Suppressor macrophage (primary cell): ENCODE measurements around the gene AMER2.

Source experiments
- DNase-seq, 4 experiments: peaks; one replicate each; pipeline ENCODE4 v3.0.0-alpha.2; 2020 to 2022
- total RNA-seq, 17 experiments: gene quantifications; one replicate each; lab custom pipeline; 2026; ENCODE audit warnings: mixed read lengths in 6 of 17, inconsistent platforms in 3 of 17; lab: John Stamatoyannopoulos, UW

AMER2 gene, protein sequence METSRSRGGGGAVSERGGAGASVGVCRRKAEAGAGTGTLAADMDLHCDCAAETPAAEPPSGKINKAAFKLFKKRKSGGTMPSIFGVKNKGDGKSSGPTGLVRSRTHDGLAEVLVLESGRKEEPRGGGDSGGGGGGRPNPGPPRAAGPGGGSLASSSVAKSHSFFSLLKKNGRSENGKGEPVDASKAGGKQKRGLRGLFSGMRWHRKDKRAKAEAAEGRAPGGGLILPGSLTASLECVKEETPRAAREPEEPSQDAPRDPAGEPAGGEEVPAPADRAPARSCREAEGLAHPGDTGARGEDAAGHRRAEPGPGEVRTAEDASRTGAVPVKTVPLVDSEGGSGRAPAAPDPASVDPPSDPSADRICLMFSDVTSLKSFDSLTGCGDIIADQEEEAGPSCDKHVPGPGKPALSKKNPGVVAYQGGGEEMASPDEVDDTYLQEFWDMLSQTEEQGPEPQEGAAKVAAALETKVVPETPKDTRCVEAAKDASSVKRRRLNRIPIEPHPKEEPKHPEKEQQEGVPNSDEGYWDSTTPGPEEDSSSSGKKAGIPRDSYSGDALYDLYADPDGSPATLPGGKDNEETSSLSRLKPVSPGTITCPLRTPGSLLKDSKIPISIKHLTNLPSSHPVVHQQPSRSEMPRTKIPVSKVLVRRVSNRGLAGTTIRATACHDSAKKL
- 0 to 3.1 (median 0) reads per million in 17 experiments for total RNA-seq

- DNase-seq, result peak in 1 of 4 experiments; percentile 16
These were observed at the start of gene AMER2 for GRCh38 chr13:25171517-25172302. TSS of gene AMER2 (minus strand) at chr13:25172288. CDS start at chr13:25171619, 669 bp downstream.

DNA sequence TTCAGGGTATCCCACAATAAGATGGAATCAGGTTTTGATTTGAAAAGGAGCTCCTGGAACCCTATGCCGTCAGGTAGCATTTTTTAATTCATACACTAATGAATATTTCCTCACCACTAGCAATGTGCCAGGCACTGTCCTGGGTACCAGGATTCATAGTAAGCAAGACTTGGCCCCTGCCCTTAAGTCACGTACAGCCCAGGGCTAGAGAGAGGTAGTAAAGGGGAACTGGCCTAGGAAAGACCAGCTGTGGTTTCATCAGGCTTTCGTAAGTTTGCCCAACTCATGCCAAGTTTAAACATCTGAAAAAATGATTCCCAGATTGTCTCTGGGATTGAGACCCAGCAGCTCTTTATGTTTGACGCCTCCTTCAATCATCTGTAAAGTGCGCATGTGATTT, 45.9 kb upstream of the AMER2 start:
- peak; percentile 28 to 63 (median 54) for DNase-seq

DNA sequence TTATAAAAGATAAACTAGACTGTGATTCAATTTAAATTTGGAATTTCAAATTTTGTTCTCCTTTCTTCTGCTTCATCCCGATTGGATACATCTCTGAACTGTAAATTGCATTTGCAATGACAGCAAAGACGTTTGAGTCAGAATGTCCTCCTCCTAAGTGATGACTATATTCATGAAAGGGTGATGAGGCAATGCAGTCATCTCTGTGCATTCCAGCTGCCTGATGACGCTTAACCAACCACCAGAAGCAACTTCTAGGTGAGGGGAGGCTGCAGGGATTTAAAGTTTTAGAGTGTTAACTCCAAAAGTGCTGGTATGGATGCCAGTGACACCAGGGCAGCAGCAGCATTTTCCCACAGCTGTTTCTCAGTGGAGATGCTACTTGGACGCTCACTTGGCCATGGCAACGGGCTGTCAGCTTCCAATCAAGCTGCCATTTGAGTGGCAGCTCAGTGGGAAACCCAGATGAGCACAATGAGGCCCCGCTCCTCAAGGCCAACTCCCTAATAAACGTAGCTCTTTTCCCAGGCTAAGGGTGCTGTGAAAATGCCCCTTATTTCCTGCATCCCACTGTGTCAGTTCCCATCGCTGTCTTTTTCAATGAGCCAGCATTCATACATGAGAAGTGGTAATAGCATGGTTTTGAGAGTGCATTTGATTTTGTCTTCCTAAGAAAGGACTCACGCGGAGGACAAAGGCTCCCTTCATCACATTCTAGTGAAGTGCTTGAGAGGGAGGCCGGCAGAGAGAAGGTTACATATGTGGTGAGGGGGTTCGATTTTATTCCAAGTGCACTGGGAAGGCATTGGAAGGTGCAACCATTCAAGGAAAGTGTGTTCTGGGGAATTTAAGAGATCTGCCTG, 45.2 kb upstream of the AMER2 start:
- peak in 1 of 4 experiments; percentile 41 for DNase-seq

DNA sequence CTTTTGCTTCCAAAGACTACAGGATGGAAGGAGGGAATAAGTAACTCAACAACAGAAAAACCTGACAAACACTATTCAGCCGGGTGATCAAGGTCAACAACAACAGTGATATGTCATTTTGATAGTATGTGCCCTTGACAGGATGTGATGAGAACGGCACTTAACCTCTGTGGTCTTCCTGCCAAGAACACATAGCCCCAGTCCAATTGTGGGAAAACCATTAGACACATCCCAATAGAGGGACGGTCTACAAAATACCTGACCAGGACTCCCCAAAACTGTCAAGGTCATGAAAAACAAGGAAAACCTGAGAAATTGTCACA, 43.1 kb upstream of the AMER2 start:
- no peak for DNase-seq

- DNase-seq, result no peak
These were observed 42.6 kb upstream of the AMER2 start for GRCh38 chr13:25214491-25215252.

DNA sequence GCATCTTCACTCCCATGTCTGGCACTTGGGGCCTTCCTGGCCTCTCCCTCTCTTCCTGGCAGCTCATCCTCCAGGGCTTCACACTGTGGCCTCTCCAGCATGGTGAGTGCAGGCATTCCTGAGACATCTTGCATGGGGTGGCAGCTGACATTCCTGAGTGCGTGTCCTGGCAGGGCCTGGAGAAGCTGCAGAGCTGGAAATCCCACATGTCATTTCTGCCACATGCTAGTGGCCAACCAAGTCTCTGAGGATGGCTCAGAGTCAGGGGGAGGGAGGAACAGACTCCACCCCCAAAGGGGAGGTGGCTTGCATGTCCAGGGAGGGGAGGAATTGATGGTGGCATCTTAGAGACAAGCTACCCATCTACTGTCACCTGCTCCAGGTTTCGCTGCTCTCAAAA, 41.6 kb upstream of the AMER2 start:
- no peak for DNase-seq

DNA sequence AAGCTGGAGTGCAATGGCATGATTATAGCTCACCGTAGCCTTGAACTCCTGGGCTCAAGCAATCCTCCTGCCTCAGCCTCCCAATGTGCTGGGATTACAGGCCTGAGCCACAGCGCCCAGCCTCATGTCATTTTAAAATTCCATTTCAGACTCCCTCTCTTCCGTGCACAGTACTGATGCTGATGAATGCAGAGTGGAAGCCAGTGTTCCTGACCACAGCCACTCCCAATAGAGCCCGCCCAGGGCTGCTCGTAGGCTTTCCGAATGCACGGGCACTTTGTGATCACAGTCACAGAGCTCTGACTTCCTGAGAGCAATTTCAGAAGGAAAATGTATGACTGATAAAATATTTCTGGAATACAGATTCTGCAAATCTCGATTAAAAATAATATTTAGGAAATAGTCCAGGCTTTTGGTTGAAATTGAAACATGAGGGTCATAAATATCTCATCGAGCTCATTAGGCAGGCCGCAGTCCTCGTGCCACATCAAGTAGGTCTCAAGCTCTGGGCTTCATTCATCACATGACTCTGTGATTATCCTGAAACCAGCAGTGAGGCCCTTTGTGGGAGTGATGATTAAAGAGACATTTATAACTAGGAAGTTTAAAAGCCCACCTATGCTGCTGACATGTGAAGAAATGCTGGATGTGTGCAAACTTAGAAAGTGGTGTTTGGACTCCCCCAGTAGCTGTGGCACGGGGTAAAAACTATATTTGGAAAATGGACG, 38.9 kb upstream of the AMER2 start:
- no peak for DNase-seq

GRCh38 chr13:25207291-25207810, 35.3 kb upstream of the AMER2 start:
- no peak for DNase-seq

DNA sequence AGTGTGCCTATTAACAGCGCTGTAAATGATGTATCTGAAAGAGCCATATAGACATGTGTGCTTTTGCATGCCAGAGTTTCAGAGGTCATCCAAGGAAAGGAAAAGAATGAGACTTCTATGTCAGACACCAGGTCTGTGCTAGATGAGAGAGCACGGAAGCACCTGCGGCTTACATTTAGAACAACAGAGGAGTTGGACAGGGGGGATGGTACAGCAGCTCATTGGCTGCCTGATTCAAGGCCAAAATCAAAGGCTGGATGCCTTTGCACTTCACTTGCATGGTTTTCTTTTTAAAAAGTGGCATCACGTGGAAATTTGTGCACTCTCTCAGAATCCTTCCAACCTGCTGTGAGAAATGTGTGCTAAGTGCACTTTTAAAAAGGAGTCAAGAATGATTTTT, 32.8 kb upstream of the AMER2 start:
- no peak for DNase-seq

DNA sequence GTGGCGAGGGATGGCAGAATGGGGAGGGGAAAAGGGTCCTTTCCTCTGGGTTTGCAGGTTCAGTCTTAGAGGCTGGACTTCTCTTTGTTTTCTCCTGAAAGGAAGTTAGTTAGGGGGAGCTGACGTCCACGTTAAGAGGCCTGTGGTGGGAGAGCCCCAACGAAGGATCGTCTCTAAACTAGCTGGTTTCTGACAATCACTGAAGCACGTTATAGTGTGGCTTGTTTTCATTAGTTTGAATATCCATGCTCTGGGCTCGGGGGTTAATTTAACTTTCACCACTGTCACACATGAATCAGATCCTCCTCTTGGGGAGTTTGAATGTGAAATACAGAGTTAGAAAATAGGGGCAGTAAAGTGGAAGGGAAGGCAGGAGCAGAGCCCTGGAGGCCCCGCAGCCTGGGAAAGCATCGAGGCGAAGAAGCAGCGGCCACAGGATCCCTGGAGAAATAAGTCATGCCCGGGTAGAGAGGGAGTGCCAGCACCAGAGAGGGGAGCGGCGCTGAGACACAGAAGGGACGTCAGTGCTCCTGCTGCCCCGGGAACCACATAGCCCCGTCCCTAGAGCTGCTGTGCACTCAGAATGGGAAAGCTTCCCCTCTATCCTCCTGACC, 31.1 kb upstream of the AMER2 start:
- DNase-seq, result no peak

DNA sequence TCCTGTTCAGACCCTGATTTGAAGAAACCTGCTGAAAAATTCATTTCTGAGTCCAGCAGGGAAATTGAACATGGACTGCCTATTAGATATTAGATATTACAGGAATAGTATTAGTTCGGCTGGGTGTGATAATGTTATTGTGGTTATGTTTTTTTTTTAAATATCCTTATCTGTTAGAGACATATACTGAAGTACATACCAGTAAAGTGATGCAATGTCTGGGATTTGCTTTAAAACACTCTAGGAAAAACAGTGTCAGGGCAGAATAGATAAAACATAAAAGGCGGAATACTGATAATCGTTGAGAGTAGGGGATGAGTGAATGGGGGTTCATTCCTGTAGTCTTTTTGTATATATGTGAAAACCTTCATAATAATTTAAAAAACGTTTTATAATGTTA, 28.7 kb upstream of the AMER2 start:
- no peak for DNase-seq

DNA sequence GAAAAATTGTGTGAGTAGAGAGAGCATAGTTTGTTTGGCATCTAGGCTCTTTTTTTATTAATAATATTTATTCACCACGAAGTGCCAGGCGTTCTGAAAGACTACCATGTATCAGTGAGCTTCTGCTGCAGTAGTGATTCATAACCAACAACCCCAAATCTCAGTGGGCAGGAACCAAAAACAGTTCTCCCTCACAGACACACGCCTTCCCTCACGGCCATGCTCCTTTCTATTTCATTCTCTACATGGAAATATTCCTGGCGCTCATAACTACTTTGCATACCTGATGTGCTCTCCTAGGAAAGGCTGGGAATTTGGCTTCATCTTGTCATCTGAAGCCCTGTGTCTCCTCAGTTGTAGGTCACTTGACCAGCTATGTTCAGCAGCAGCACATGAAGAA, 26.6 kb upstream of the AMER2 start:
- no peak for DNase-seq

DNA sequence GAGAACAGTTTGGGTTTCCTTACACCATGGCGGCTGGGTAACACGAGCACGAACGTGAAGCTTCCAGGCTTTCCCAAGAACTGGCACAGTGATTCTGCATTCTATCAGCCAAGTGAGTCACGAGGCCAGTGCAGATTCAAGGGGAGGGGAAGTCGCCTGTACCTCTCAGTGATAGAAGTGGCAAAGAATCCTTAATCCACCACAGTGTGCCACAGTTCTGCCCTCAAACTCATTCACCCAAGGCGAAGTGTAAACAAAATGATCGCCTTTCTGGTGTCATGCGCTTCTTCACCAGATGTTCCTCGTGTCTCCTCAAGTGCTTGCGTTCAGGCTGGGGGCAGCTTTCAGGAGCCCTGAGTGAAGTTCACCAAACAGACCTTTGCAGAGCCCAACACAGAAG, 24.9 kb upstream of the AMER2 start:
- DNase-seq, result no peak

GRCh38 chr13:25192936-25193335, 20.8 kb upstream of the AMER2 start:
- no peak for DNase-seq

GRCh38 chr13:25192489-25192888, 20.4 kb upstream of the AMER2 start:
- no peak for DNase-seq

- DNase-seq, result no peak
These were observed 20.0 kb upstream of the AMER2 start for GRCh38 chr13:25192052-25192451.

DNA sequence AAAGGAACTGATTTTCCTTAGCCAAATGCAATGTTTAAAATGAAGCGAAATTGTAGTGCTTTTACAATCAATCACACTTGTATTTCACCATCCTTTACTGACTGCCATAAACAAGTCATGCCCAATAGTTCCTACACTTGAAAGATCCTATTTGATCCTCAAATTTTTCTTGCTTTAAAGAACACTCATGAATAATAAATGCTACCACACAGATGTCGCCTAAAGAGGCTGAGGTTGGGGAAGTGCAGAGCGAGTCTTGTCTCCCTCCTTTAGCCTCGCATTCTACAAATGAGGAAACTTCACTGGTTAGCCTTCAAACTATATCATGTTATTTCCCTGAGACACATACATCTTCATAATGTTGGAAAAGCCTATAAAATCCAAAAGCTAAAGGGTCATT, 18.7 kb upstream of the AMER2 start:
- no peak for DNase-seq

DNA sequence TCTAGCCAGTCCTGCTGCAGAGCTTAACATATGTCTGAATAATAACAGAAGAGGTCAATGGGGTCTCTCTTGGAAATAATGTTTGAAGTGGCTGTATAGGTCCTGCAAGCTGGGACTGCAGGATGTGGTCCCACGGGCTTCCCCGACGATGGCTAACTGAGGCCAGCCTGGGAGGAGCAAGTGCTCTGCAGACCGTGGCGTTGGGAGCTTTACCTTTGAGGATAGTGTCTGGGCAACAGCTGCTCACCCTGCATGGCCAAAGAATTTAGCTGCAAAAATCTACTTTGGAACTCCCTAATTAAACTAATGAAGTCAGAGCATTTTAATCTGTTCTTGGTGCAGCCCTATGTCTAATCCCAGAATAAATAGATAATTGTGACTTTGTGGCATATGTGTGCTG, 18.2 kb upstream of the AMER2 start:
- DNase-seq, result no peak

DNA sequence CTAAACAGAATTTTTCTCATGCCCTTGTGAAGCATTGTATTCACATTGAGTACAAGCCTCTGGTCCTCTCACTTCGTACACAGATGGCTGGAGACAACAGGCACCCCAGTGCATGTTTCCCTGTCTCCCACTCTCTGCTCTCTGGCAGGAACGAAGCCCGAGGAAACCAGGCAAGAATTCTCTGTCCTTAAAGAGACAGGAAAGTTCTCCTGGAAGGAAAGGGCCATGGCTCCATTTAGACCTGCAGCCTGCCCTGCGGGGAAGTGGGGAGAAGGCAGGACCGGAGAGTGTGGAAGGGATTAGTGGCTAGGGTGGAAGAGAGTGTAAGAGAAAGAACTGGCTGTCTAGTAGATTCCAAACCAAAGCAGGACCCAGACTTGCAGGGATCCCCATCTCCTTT, 15.5 kb upstream of the AMER2 start:
- no peak for DNase-seq

DNA sequence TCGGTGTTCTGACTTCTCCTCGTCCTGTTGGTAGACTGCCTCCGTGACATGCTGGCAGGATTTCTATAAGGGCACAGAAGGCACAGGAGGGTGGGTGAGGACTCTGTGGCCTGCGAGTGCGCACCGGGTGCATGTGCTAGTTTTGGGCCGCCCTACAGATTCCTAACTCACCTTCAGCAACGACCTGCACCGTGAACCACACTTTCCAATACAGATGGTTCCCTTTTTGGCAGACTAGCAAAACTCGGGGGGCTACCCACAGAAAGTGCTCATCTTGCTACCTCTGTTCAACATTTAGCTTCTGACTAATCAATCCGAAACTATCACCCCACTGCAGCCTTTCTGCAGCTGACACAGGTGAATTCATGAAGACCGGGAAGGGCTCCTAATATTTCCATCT, 14.1 kb upstream of the AMER2 start:
- no peak for DNase-seq
